CD4-positive, alpha-beta T cell (primary cell): Measurements from ENCODE around the gene SFR1. TPM values are rescaled to one million over a fixed set of nuclear protein-coding genes. Genes with fewer than 3 reads are reported as not detected.
A peak's percentile ranks its signal among the peaks of the same experiment; 100 is the strongest.

ENCODE experiments used
- ATAC-seq: fragments of 200-7000 bp; cut with Tn5 transposase; one replicate; pipeline ENCODE4 v1.10.0; 2022; ENCODE audit warnings: mild to moderate bottlenecking; ENCODE audit not compliant: poor library complexity
- CTCF ChIA-PET: fragments of 350-600 bp; sonication (Branson Sonifier 250); formaldehyde crosslinking; loops from one replicate; lab custom pipeline; 2021; ENCODE audit warnings: antibody characterized with exemption, inconsistent platforms; lab: Charles Lee
- POLR2A ChIA-PET: fragments of 350-600 bp; sonication (Branson Sonifier 250); formaldehyde crosslinking; loops from one replicate; lab custom pipeline; 2021; ENCODE audit warnings: antibody characterized with exemption, inconsistent platforms; lab: Charles Lee
- DNase-seq, 14 experiments: peaks; one replicate each; pipeline ENCODE4 v3.0.0-alpha.2; 2013 to 2020; ENCODE audit warnings: mixed read lengths in 2 of 14
- H3K27ac ChIP-seq, 2 donors: one replicate each; pipeline versions ENCODE4 v1.5.1 to v1.7.0; 2013; ENCODE audit warnings: low read length in 2 of 2, low read depth in 1 of 2, mild to moderate bottlenecking in 1 of 2
- H3K27me3 ChIP-seq, 2 experiments: 1 replicate in 1 of 2; 2 replicates in 1 of 2; pipeline versions ENCODE4 v1.6.1 to v1.7.0; 2013; ENCODE audit warnings: low read length in 2 of 2, control low read depth in 1 of 2, mild to moderate bottlenecking in 1 of 2, moderate library complexity in 1 of 2; ENCODE audit not compliant: insufficient read depth in 2 of 2, control insufficient read depth in 1 of 2
- H3K36me3 ChIP-seq: one replicate; pipeline ENCODE4 v1.6.1; 2013; ENCODE audit warnings: low read length, control low read depth; ENCODE audit not compliant: insufficient read depth
- H3K4me1 ChIP-seq: one replicate; pipeline ENCODE4 v1.6.1; 2013; ENCODE audit warnings: low read length, control low read depth; ENCODE audit not compliant: insufficient read depth
- H3K4me3 ChIP-seq: one replicate; pipeline ENCODE4 v1.5.1; 2013; ENCODE audit warnings: mild to moderate bottlenecking, low read length, moderate library complexity
- H3K9me3 ChIP-seq, 2 experiments: 1 replicate in 1 of 2; 2 replicates in 1 of 2; pipeline versions ENCODE4 v1.6.1 to v1.7.0; 2013; ENCODE audit warnings: low read length in 2 of 2, mild to moderate bottlenecking in 2 of 2, control low read depth in 1 of 2, moderate library complexity in 1 of 2; ENCODE audit not compliant: control insufficient read depth in 1 of 2, insufficient read depth in 1 of 2
- H3K27ac Mint-ChIP-seq: one replicate; pipeline ENCODE4 v1.8.0; 2020; ENCODE audit warnings: mixed read lengths
- H3K27me3 Mint-ChIP-seq: one replicate; pipeline ENCODE4 v1.8.0; 2021; ENCODE audit warnings: mixed read lengths
- H3K36me3 Mint-ChIP-seq: one replicate; pipeline ENCODE4 v1.8.0; 2021; ENCODE audit warnings: low read depth, mixed read lengths
- H3K4me1 Mint-ChIP-seq: one replicate; pipeline ENCODE4 v1.8.0; 2021; ENCODE audit warnings: low read depth, mixed read lengths
- H3K4me3 Mint-ChIP-seq: one replicate; pipeline ENCODE4 v1.8.0; 2020; ENCODE audit warnings: mild to moderate bottlenecking, mixed read lengths
- H3K9me3 Mint-ChIP-seq: one replicate; pipeline ENCODE4 v1.8.0; 2020; ENCODE audit warnings: mixed read lengths
- CTCF ChIP-seq: fragments of 200-600 bp; IDR thresholded peaks from one replicate; pipeline ENCODE4 v1.8.0; 2022; ENCODE audit warnings: antibody characterized with exemption, mild to moderate bottlenecking
- intact Hi-C, 2 experiments: fragments of 100-400 bp; cut with DNase I in 1 of 2; cut with micrococcal nuclease in 1 of 2; formaldehyde crosslinking; loops; one replicate each; pipeline versions ENCODE4 v1.15.1 to v1.9.0; 2023 to 2025; cut with DNase I, micrococcal nuclease
- total RNA-seq, 174 experiments: library from RNA in 2 of 174; stranded (reverse) in 2 of 174; gene quantifications; one replicate each; pipeline ENCODE4 v1.2.3 and lab custom pipeline; 2021 to 2026

Gene SFR1
- total RNA-seq, 2 experiments from 2014 or later: 7.2 to 7.7 TPM

GRCh38 chr10:104080762-104081161, 41.2 kb upstream of the SFR1 start:
- intact Hi-C loops: loop anchor here (1.0 to 2.0 kb wide), 2 partner anchors 192 kb away; no protein-coding TSS in a partner anchor
- Mint-ChIP-seq H3K27ac (no peak overlapping the region), H3K27me3 (no peaks in the 10 kb centered on the region), H3K4me1 (no peaks in the 10 kb centered on the region), H3K4me3 (no peak overlapping the region), H3K36me3 (no peaks in the 10 kb centered on the region), H3K9me3 (no peaks in the 10 kb centered on the region)
- no peak overlapping the region for H3K27ac ChIP-seq
- ATAC-seq (no peak), DNase-seq (peak in 4 of 14 experiments; percentile 32 to 59 (median 44))
- no peaks in the 10 kb centered on the region for H3K27me3 ChIP-seq
- CTCF ChIA-PET: no interaction called here
- H3K4me3 ChIP-seq: no peak overlapping the region
- POLR2A ChIA-PET: no interaction called here
- TF ChIP-seq CTCF: peak; percentile 61
- H3K36me3 ChIP-seq: no peaks in the 10 kb centered on the region
- no peaks in the 10 kb centered on the region for H3K9me3 ChIP-seq
- no peaks in the 10 kb centered on the region for H3K4me1 ChIP-seq

DNA sequence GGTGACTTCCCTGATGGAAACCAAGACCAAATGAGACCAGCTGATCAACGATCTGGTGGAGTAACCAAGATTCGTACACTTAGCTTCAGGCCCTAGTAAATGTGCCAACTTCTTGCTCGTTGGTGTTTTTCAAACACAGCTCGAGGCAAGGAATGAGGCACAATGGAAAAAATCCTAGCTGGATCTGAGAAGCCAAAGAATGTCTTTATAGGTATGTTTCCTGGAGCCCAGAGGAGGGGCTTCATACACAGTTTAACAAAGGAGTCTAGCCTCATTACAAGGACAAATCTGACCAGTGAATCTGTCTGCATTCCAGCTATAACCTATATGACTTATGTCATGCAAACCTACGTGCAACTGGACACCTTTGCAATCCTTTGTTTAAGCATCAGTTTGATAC, 40.0 kb upstream of the SFR1 start:
- intact Hi-C loops: loop anchor here in 1 of 2 experiments (2.0 kb wide), 1 partner anchor 193 kb away; no protein-coding TSS in a partner anchor
- no peak overlapping the region for H3K4me3 Mint-ChIP-seq
- Histone ChIP-seq H3K27me3 (no peaks in the 10 kb centered on the region), H3K9me3 (no peaks in the 10 kb centered on the region), H3K4me3 (no peak overlapping the region), H3K36me3 (no peaks in the 10 kb centered on the region), H3K27ac (no peak overlapping the region), H3K4me1 (no peaks in the 10 kb centered on the region)
- no peaks in the 10 kb centered on the region for H3K9me3 Mint-ChIP-seq
- ChIA-PET CTCF (interaction anchor here (0.7 kb wide), 1 partner anchor 91 kb away, joined by 3 read pairs; no protein-coding TSS in a partner anchor), POLR2A (interaction anchor here (1.0 kb wide), 1 partner anchor 40 kb away, joined by 3 read pairs; the partner anchor contains the start of gene SFR1)
- no peaks in the 10 kb centered on the region for H3K27me3 Mint-ChIP-seq
- ATAC-seq (no peak), DNase-seq (no peak)
- no peak for TF ChIP-seq CTCF
- no peak overlapping the region for H3K27ac Mint-ChIP-seq
- no peaks in the 10 kb centered on the region for H3K4me1 Mint-ChIP-seq
- no peaks in the 10 kb centered on the region for H3K36me3 Mint-ChIP-seq

GRCh38 chr10:104084482-104085142, 37.4 kb upstream of the SFR1 start:
- no peaks in the 10 kb centered on the region for H3K36me3 Mint-ChIP-seq
- CTCF ChIA-PET: interaction anchor here (1.2 kb wide), 1 partner anchor 12 kb away, joined by 3 read pairs; no protein-coding TSS in a partner anchor
- H3K27ac ChIP-seq: no peak overlapping the region
- H3K4me3 Mint-ChIP-seq: no peak overlapping the region
- H3K9me3 Mint-ChIP-seq: no peaks in the 10 kb centered on the region
- no peaks in the 10 kb centered on the region for H3K36me3 ChIP-seq
- no peaks in the 10 kb centered on the region for H3K9me3 ChIP-seq
- H3K27me3 Mint-ChIP-seq: no peaks in the 10 kb centered on the region
- ATAC-seq (no peak), DNase-seq (no peak)
- no peaks in the 10 kb centered on the region for H3K27me3 ChIP-seq
- no peaks in the 10 kb centered on the region for H3K4me1 ChIP-seq
- intact Hi-C loops: no loop called here
- no peak overlapping the region for H3K4me3 ChIP-seq
- H3K27ac Mint-ChIP-seq: no peak overlapping the region
- H3K4me1 Mint-ChIP-seq: no peaks in the 10 kb centered on the region
- POLR2A ChIA-PET: no interaction called here
- no peak for TF ChIP-seq CTCF
